NCI-H1436 (cell line): ENCODE data around the gene FSCN2.

Experiments
- DNase-seq: peaks from one replicate; lab custom pipeline; 2025; lab: John Stamatoyannopoulos, UW

Gene FSCN2

GRCh38 chr17:81489998-81490992, 37.9 kb upstream of the FSCN2 start:
- no peak for DNase-seq

DNA sequence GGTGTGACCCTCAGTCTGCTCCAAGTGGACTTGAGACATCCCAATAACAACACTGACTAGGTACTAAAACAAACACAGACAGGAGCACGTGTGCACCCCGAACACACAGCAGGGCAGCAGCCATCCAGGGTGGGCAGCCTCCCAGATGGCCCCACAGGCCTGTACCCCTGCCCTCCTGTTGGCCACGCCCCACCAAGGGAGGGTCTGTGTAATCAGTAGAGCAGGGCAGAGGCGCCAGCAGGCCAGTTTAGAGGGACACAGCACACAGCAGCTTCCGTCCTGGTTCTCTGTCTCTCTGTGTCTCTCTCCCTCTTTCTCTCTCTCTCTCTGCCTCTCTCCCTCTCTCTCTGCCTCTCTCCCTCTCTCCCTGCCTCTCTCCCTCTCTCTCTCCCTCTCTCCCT, 37.0 kb upstream of the FSCN2 start:
- no peak for DNase-seq

GRCh38 chr17:81491761-81492160, 36.4 kb upstream of the FSCN2 start:
- DNase-seq = no peak

- no peak for DNase-seq
These were observed 36.0 kb upstream of the FSCN2 start for GRCh38 chr17:81492202-81492601.

GRCh38 chr17:81492706-81493105, 35.5 kb upstream of the FSCN2 start:
- DNase-seq = no peak

GRCh38 chr17:81493198-81494038, 34.8 kb upstream of the FSCN2 start:
- no peak for DNase-seq

- no peak for DNase-seq
These were observed 33.4 kb upstream of the FSCN2 start for GRCh38 chr17:81494626-81495377.

DNA sequence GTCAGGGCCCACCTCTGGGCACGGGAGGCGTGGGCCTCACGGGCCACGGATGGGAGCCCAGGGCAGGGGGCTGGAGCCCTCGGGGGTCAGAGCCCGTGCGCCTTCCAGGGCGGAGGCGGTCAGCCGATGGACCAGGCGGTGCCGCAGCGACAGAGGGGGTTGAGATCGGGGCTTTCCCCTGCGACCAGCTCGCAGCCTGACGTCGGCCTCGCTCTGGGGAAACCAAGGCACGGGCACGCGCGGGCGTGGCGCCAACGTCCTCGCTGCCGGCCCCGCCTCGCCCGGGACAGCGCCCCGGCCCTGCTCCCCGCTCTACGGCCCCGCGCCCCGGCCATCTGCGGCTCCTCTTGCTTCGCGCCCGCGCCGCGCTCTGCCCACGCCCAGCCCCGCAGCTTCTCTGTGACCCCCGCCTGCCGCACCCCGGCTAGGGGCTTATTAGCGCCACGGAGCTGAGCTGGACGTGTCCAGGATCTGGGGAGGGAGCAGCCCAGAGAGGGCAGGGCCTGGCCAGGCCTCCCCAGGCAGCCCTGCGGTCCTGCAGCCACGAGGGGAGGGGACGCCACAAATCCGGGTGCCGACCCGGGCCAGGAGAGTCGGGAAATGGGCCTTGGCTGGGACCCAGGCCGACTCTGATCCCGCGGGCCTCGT, 29.1 kb upstream of the FSCN2 start:
- DNase-seq = no peak

DNA sequence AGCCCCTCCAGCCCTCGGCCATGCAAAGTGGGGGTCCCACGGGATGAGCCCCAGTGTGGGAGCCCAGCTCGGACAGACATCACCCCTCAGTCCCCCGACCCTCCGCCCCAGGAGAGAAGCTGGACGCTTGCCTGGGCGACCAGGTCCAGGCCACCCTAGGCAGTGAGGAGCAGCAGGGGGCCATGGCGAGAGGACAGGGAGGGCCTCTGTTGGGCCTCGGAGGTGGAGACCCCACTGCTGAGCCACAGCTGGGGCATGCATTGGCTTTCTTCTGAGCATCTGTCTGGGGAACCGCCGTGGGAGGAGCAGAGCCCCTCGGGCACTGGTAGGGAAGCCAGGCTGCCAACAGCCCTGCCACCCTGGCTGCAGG, 28.6 kb upstream of the FSCN2 start:
- no peak for DNase-seq

GRCh38 chr17:81500047-81500446, 28.1 kb upstream of the FSCN2 start:
- no peak for DNase-seq

GRCh38 chr17:81502471-81503017, 25.6 kb upstream of the FSCN2 start:
- DNase-seq = no peak

GRCh38 chr17:81503619-81504018, 24.6 kb upstream of the FSCN2 start:
- no peak for DNase-seq

- DNase-seq = no peak
These were observed 19.5 kb upstream of the FSCN2 start for GRCh38 chr17:81508639-81509206.

DNA sequence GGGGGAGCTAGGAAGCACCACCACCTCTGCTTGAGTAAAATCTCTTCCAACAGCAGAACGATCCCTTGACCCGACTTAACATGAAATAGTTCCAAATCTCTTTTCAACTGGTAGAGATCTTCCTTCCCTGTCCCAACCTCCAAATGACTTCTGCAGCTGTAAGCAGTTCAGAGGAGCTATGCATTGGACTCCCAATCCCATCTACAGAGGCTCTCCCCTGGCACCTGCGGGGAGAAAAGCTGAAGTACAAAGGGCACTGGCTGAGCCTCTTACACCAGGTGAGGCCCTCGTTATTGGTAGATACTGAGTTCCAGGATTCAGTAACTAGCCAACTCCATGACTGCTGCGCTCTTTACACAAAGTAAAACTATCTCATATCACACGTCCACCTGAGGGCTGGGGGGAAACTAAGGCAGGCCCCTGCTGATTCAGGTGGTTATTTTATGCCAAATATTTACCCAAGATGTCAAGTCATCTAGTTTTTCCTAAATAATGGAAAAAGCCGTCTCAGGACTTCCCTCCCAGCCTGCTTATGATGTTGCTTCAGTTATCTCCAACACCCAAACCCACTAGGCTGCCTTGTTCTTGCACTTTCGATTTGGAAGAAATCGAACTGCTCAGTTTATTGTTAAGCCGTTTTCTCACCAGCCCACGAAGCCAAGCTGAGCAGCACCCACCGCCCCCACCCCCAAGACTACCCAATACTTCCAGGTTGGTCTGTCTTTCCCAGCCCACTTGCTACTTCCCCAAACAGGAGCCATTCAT, 18.8 kb upstream of the FSCN2 start:
- no peak for DNase-seq

DNA sequence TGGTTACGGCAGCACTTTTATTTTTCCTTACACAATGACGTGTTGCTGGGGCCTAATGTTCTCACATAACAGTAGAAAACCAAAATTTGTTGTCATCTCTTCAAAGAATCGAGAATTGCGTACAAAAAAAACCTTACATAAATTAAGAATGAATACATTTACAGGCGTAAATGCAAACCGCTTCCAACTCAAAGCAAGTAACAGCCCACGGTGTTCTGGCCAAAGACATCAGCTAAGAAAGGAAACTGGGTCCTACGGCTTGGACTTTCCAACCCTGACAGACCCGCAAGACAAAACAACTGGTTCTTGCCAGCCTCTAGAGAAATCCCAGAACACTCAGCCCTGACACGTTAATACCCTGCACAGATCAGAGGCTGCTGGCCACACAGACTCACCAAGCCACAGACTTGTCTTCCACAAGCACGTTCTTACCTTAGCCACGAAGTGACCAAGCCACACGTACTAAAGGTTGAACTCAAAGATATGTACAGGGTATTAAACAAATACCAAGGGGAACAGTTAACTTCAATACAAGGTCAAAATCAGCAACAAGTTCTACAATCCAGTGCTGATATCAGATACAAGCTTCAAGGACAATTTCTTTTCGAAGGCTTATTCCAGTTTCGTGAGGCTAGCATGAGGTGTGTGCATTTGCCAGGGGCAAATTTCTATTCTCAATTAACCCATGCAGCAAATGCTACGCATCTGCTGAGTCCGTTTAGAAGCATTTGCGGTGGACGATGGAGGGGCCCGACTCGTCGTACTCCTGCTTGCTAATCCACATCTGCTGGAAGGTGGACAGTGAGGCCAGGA, 18.0 kb upstream of the FSCN2 start:
- no peak for DNase-seq

DNA sequence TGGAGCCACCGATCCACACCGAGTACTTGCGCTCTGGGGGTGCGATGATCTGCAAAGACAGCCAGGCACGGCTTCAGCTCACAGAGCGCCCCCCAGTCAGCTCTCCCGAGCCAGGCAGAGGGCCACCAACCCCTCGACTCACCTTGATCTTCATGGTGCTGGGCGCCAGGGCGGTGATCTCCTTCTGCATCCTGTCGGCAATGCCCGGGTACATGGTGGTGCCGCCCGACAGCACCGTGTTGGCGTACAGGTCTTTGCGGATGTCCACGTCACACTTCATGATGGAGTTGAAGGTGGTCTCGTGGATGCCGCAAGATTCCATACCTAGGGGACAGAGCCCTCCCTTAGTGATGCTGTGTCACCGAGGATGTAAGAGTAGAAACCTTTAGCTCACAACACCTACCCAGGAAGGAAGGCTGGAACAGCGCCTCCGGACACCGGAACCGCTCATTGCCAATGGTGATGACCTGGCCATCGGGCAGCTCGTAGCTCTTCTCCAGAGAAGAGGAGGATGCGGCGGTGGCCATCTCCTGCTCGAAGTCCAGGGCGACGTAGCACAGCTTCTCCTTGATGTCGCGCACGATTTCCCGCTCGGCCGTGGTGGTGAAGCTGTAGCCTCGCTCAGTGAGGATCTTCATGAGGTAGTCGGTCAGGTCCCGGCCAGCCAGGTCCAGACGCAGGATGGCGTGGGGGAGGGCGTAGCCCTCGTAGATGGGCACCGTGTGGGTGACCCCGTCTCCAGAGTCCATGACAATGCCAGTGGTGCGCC, 17.2 kb upstream of the FSCN2 start:
- no peak for DNase-seq

GRCh38 chr17:81511554-81511803, 16.7 kb upstream of the FSCN2 start:
- DNase-seq = no peak

- DNase-seq = no peak
These were observed 16.2 kb upstream of the FSCN2 start for GRCh38 chr17:81511804-81512561.
